Tibial artery (tissue), 4 donors: ENCODE data around the gene DHFR2.
A peak's percentile ranks its signal among the peaks of the same experiment; 100 is the strongest.
"Not testable (repeated sequence)": the region's sequence is repeated elsewhere in the genome, so short reads cannot be mapped to it uniquely, and the experiment has no call there.

ENCODE experiments used
- DNase-seq, 2 donors: peaks; one replicate each; pipeline ENCODE4 v3.0.0-alpha.2; 2019
- H3K27ac ChIP-seq, 2 donors: fragments of 200-600 bp; sonication (generic) in 1 of 2; 1 replicate in 1 of 2; 2 replicates in 1 of 2; pipeline ENCODE4 v1.5.1; 2018 to 2019; ENCODE audit warnings: mild to moderate bottlenecking in 1 of 2
- H3K27me3 ChIP-seq, 2 donors: fragments of 200-600 bp; sonication (generic) in 1 of 2; one replicate each; pipeline versions ENCODE4 v1.5.1 to v1.6.0; 2016 to 2019
- H3K36me3 ChIP-seq, 3 donors: fragments of 200-600 bp; sonication (generic) in 2 of 3; one replicate each; pipeline ENCODE4 v1.5.1; 2016 to 2019; ENCODE audit warnings: mild to moderate bottlenecking in 2 of 3
- H3K4me1 ChIP-seq, 4 donors: fragments of 200-600 bp; sonication (generic) in 2 of 4; 1 replicate in 3 of 4; 2 replicates in 1 of 4; pipeline ENCODE4 v1.5.1; 2016 to 2019
- H3K4me3 ChIP-seq, 2 donors: fragments of 200-600 bp; sonication (generic) in 1 of 2; 1 replicate in 1 of 2; 2 replicates in 1 of 2; pipeline ENCODE4 v1.5.1; 2018 to 2019; ENCODE audit warnings: mild to moderate bottlenecking in 2 of 2
- H3K9me3 ChIP-seq, 3 donors: fragments of 200-600 bp; sonication (generic) in 1 of 3; one replicate each; pipeline ENCODE4 v1.5.1; 2016 to 2019
- intact Hi-C: fragments of 100-400 bp; cut with DNase I; formaldehyde crosslinking; loops from one replicate; pipeline ENCODE4 v1.15.0; 2023; ENCODE audit warnings: low total_unique reads
- TF ChIP-seq, protein P1 (sequence below), 2 experiments: fragments of 200-600 bp in 1 of 2; fragments of 450-650 bp in 1 of 2; IDR thresholded peaks; one replicate each; pipeline ENCODE4 v1.5.1; 2017 to 2019; ENCODE audit warnings: antibody characterized with exemption in 2 of 2, mild to moderate bottlenecking in 1 of 2, moderate library complexity in 1 of 2

The DHFR2 gene

DNA sequence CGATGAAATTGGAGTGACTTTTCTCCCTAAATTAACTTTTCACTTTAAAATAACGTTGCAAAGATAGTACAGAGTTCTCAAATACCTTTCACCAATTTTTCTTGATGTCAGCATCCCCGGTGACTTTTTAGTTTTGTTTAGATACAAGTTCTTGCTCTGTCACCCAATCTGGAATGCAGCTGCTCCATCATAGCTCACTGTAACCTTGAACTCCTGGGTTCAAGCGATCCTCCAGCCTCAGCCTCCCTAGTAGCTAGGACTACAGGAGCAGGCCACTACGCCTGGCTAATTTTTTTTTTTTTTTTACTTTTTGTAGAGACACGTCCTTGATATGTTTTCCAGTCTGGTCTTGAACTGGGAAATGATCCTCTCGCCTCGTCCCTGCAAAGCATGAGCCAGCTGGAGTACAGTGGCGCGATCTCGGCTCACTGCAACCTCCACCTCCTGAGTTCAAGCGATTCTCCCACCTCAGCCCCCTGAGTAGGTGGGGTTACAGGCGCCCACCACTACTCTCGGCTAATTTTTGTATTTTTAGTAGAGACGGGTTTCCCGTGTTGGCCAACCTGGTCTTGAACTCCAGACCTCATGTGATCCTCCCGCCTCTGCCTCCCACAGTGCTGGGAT lies 892 bp upstream of the DHFR2 start:
- H3K9me3 ChIP-seq = no peaks in the 10 kb centered on the region
- peak overlapping the region; percentile 66 to 91 for H3K4me3 ChIP-seq
- peaks cover 0 to 19% (median 0%) of the 10 kb centered on the region in 3 donors for H3K36me3 ChIP-seq
- H3K27me3 ChIP-seq = no peaks in the 10 kb centered on the region
- TF ChIP-seq, protein P1, sequence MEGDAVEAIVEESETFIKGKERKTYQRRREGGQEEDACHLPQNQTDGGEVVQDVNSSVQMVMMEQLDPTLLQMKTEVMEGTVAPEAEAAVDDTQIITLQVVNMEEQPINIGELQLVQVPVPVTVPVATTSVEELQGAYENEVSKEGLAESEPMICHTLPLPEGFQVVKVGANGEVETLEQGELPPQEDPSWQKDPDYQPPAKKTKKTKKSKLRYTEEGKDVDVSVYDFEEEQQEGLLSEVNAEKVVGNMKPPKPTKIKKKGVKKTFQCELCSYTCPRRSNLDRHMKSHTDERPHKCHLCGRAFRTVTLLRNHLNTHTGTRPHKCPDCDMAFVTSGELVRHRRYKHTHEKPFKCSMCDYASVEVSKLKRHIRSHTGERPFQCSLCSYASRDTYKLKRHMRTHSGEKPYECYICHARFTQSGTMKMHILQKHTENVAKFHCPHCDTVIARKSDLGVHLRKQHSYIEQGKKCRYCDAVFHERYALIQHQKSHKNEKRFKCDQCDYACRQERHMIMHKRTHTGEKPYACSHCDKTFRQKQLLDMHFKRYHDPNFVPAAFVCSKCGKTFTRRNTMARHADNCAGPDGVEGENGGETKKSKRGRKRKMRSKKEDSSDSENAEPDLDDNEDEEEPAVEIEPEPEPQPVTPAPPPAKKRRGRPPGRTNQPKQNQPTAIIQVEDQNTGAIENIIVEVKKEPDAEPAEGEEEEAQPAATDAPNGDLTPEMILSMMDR (IDR thresholded peaks at IDR 0.05) = no peak
- peaks cover 0 to 33% (median 17%) of the 10 kb centered on the region in 4 donors for H3K4me1 ChIP-seq
- H3K27ac ChIP-seq = peak overlapping the region; percentile 93 to 98
- no peak for DNase-seq
- intact Hi-C loops = no loop called here

DNA sequence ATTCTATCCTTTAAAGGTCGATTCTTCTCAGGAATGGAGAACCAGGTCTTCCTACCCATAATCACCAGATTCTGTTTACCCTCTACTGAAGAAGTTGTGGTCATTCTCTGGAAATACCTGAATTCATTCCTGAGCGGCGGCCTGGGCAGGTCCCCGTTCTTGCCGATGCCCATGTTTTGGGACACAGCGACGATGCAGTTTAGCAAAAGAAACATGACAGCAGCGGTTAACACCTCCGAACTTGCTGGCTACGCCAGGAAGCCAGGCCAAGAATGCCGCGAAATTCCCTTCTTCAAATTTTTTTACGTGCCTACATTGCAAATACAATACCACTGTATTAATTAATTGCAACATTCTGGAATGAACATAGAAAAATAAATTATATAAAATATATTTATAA lies 1.4 kb downstream of the DHFR2 start:
- intact Hi-C loops = no loop called here
- TF ChIP-seq, protein P1 (IDR thresholded peaks at IDR 0.05) = no peak
- peaks cover 0 to 10% (median 0%) of the 10 kb centered on the region in 3 donors for H3K36me3 ChIP-seq
- H3K27ac ChIP-seq = no peak overlapping the region
- no peaks in the 10 kb centered on the region for H3K27me3 ChIP-seq
- no peak overlapping the region for H3K4me3 ChIP-seq
- no peak for DNase-seq
- no peaks in the 10 kb centered on the region for H3K9me3 ChIP-seq
- peaks cover 0 to 31% (median 17%) of the 10 kb centered on the region in 4 donors for H3K4me1 ChIP-seq

DNA sequence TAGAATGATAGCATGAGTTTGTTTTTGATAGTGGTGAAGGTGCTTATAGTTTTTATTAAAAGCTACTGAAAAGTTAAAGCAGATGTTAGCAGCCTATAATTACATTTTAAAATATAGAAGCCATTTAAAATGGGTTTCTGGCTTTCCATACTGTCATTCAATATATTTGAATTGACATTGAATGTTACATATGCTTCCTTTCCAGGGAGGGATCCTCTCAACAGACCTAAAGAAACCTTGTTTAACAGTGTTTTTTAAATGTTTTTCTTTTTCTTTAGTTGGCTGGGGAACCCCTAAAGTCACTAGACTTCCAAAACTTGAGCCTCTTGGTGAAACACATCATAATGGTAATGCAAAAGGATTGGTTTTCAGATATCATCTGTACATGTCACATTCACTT lies 12.2 kb downstream of the DHFR2 start:
- H3K36me3 ChIP-seq = no peaks in the 10 kb centered on the region
- no peaks in the 10 kb centered on the region for H3K27me3 ChIP-seq
- intact Hi-C loops = no loop called here
- no peak for DNase-seq
- TF ChIP-seq, protein P1 (IDR thresholded peaks at IDR 0.05) = no peak
- H3K4me1 ChIP-seq = no peaks in the 10 kb centered on the region
- no peak overlapping the region for H3K4me3 ChIP-seq
- no peak overlapping the region for H3K27ac ChIP-seq
- no peaks in the 10 kb centered on the region for H3K9me3 ChIP-seq

DNA sequence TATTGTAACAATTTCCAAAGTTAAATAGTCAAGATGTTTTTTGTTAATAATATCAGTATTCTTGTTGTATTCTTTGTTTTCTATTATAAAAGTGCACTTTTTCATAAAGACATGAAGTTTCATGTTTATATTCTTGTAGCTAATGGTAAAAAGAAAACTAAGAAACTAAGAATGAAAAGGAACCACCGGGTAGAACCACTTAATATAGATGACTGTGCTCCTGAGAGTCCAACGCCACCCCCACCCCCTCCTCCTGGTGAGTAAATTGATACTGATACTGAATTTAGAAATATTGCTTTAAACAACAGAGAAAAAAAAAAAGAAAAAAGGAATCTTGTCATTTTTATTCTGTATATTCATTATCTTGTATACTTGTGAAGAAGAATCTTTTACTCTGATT lies 13.4 kb downstream of the DHFR2 start:
- H3K4me3 ChIP-seq = no peak overlapping the region
- intact Hi-C loops = no loop called here
- no peaks in the 10 kb centered on the region for H3K9me3 ChIP-seq
- H3K36me3 ChIP-seq = peaks cover 5 to 9% (median 7%) of the 10 kb centered on the region in 3 donors
- DNase-seq = no peak
- no peaks in the 10 kb centered on the region for H3K27me3 ChIP-seq
- H3K27ac ChIP-seq = no peak overlapping the region
- no peaks in the 10 kb centered on the region for H3K4me1 ChIP-seq
- TF ChIP-seq, protein P1 (IDR thresholded peaks at IDR 0.05) = no peak

DNA sequence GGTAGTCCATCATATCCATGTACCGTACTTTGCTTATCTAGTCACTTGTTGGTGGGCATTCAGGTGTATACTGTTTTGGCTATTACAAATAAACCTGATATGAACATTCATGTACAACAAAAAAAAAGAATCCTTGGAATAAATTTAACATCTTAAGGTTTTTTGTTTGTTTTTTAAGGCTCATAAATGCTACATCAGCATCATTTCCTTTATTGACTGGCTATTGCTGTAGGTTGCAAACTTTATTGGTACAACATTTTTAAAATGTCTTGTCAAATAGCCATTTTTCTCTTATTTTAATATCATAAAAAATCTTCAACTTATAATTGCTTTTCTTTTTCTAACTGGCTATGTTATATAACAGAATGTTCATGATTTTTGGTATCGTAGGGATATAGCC lies 16.2 kb downstream of the DHFR2 start:
- no peaks in the 10 kb centered on the region for H3K4me1 ChIP-seq
- DNase-seq = no peak
- H3K27ac ChIP-seq = no peak overlapping the region
- H3K9me3 ChIP-seq = no peaks in the 10 kb centered on the region
- no peak overlapping the region for H3K4me3 ChIP-seq
- TF ChIP-seq, protein P1 (IDR thresholded peaks at IDR 0.05) = no peak
- peaks cover 12 to 14% (median 14%) of the 10 kb centered on the region in 3 donors for H3K36me3 ChIP-seq
- intact Hi-C loops = no loop called here
- H3K27me3 ChIP-seq = no peaks in the 10 kb centered on the region

DNA sequence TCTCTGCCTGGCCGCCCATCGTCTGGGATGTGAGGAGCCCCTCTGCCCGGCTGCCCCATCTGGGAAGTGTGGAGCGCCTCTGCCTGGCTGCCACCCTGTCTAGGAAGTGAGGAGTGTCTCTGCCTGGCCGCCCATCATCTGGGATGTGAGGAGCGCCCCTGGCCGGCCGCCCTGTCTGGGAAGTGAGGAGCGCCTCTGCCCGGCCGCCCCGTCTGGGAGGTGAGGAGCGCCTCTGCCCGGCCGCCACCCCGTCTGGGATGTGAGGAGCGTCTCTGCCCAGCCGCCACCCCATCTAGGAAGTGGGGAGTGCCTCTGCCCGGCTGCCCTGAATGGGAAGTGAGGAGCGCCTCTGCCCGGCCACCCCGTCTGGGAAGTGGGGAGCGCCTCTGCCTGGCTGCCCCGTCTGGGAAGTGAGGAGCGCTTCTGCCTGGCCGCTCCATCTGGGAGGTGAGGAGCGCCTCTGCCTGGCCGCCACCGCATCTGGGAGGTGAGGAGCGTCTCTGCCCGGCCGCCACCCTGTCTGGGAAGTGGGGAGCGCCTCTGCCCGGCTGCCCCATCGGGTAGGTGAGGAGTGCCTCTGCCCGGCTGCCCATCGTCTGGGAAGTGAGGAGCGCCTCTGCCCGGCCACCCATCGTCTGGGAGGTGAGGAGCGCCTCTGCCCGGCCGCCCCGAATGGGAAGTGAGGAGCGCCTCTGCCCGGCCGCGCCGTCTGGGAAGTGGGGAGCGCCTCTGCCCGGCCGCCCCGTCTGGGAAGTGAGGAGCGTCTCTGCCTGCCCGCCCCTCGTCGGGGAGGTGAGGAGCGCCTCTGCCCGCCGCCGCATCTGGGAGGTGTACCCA lies 18.4 kb downstream of the DHFR2 start:
- H3K4me3 ChIP-seq, intact Hi-C loops: not testable (repeated sequence)

More for the DNA sequence above, 18.4 kb downstream of the DHFR2 start:
- not testable (repeated sequence) for H3K27me3 ChIP-seq, H3K4me1 ChIP-seq, DNase-seq, H3K9me3 ChIP-seq, H3K27ac ChIP-seq
- peaks cover 12 to 20% (median 14%) of the 10 kb centered on the region in 3 donors for H3K36me3 ChIP-seq
